Suprapubic skin (tissue), 4 donors: ENCODE data around the gene NRXN3. TPM values are rescaled to one million over a fixed set of nuclear protein-coding genes. Genes with fewer than 3 reads are reported as not detected.
"Not testable (repeated sequence)": the region's sequence is repeated elsewhere in the genome, so short reads cannot be mapped to it uniquely, and the experiment has no call there.

Source experiments
- DNase-seq, 2 donors: peaks; one replicate each; pipeline ENCODE4 v3.0.0-alpha.2; 2019; ENCODE audit warnings: low spot score in 2 of 2
- H3K27ac ChIP-seq: fragments of 200-600 bp; sonication (generic); one replicate; pipeline ENCODE4 v1.5.1; 2019
- H3K27me3 ChIP-seq: fragments of 200-600 bp; sonication (generic); one replicate; pipeline ENCODE4 v1.5.1; 2019
- H3K36me3 ChIP-seq: fragments of 200-600 bp; sonication (generic); one replicate; pipeline ENCODE4 v1.5.1; 2019
- H3K4me1 ChIP-seq: fragments of 200-600 bp; sonication (generic); one replicate; pipeline ENCODE4 v1.5.1; 2019
- H3K4me3 ChIP-seq: fragments of 200-600 bp; sonication (generic); one replicate; pipeline ENCODE4 v1.5.1; 2019; ENCODE audit warnings: mild to moderate bottlenecking
- H3K9me3 ChIP-seq: fragments of 200-600 bp; sonication (generic); one replicate; pipeline ENCODE4 v1.5.1; 2019
- EP300 ChIP-seq: sonication (generic); formaldehyde crosslinking; IDR thresholded peaks from one replicate; pipeline ENCODE4 v1.6.1; 2017; ENCODE audit warnings: antibody characterized with exemption
- POLR2A ChIP-seq, 2 donors: fragments of 450-650 bp; IDR thresholded peaks; one replicate each; pipeline ENCODE4 v1.6.1; 2017; ENCODE audit warnings: antibody characterized with exemption in 2 of 2, mild to moderate bottlenecking in 2 of 2, moderate library complexity in 2 of 2
- POLR2AphosphoS5 ChIP-seq, 3 donors: sonication (generic); formaldehyde crosslinking; IDR thresholded peaks; one replicate each; pipeline ENCODE4 v1.6.1; 2017; ENCODE audit warnings: antibody characterized with exemption in 3 of 3
- WGBS: methylation state at CpG from one replicate; pipeline ENCODE4 v1.1.5; 2018; 5-methylcytosine and 5-hydroxymethylcytosine counted together
- total RNA-seq, 4 donors: library from RNA; depleted of rRNA; stranded (reverse); fragments of >200 nt; gene quantifications; one replicate each; pipeline ENCODE4 v1.1.0, GENCODE V29; 2016
- TF ChIP-seq, protein P1 (sequence below), 2 donors: fragments of 200-600 bp in 1 of 2; fragments of 450-650 bp in 1 of 2; sonication (generic) in 1 of 2; IDR thresholded peaks; one replicate each; pipeline ENCODE4 v1.5.1; 2016 to 2019; ENCODE audit warnings: antibody characterized with exemption in 2 of 2, mild to moderate bottlenecking in 1 of 2, moderate library complexity in 1 of 2

Gene NRXN3
- total RNA-seq, 4 donors from 2014 or later: 0.79 to 4.3 (median 3.3) TPM

DNA sequence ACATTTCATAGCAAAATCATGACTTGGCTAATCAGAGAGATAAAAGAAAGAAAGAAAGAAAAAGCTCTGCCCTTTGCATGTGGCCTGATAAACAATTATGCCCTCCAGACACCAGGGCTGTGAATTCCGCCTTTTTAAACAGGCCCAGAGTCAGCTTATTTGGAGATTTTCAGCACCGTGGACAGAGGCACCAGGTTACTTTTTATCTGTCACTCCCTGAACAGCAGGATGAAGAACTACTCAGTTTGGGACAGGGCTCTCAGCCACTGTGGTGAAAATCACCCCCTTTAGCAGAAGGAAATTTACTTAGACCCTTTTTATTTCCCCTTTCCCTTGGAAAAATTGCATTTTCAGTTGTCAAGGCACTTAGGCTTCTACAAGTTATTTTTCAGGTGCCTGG, 359.9 kb downstream of the NRXN3 start:
- H3K36me3 ChIP-seq: no peaks in the 10 kb centered on the region
- WGBS: 11% methylated on average over 2 of the region's 2 CpGs
- no peak overlapping the region for H3K27ac ChIP-seq
- no peaks in the 10 kb centered on the region for H3K27me3 ChIP-seq
- H3K4me1 ChIP-seq: no peaks in the 10 kb centered on the region
- no peak overlapping the region for H3K4me3 ChIP-seq
- TF ChIP-seq, protein P1, sequence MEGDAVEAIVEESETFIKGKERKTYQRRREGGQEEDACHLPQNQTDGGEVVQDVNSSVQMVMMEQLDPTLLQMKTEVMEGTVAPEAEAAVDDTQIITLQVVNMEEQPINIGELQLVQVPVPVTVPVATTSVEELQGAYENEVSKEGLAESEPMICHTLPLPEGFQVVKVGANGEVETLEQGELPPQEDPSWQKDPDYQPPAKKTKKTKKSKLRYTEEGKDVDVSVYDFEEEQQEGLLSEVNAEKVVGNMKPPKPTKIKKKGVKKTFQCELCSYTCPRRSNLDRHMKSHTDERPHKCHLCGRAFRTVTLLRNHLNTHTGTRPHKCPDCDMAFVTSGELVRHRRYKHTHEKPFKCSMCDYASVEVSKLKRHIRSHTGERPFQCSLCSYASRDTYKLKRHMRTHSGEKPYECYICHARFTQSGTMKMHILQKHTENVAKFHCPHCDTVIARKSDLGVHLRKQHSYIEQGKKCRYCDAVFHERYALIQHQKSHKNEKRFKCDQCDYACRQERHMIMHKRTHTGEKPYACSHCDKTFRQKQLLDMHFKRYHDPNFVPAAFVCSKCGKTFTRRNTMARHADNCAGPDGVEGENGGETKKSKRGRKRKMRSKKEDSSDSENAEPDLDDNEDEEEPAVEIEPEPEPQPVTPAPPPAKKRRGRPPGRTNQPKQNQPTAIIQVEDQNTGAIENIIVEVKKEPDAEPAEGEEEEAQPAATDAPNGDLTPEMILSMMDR (IDR thresholded peaks at IDR 0.05): no peak
- TF ChIP-seq EP300 (no peak), POLR2A (IDR thresholded peaks at IDR 0.05) (no peak), POLR2AphosphoS5 (IDR thresholded peaks at IDR 0.05) (no peak)
- no peak for DNase-seq
- H3K9me3 ChIP-seq: no peaks in the 10 kb centered on the region

DNA sequence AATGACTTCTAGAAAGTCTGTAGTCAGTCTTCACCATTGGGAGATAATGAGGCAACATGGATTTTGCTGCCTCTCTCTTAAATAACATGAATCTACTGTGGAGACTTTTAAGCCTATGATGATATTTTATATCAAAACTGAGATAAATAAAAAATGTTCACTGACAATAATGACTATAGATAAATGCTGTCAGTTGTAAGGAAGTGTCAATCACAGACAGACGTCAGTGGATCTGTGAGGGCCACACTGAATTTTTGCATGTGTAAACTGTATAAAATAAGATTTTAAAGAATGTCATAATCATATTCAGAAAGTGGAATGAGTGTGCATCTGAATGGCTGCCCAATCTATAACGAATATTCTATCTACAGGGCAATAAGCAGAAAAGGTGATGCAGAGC, 364.0 kb downstream of the NRXN3 start:
- Histone ChIP-seq H3K27me3 (no peaks in the 10 kb centered on the region), H3K4me1 (no peaks in the 10 kb centered on the region), H3K27ac (no peak overlapping the region), H3K9me3 (peaks cover 3% of the 10 kb centered on the region), H3K4me3 (no peak overlapping the region), H3K36me3 (no peaks in the 10 kb centered on the region)
- 72% methylated on average over 2 of the region's 2 CpGs for WGBS
- DNase-seq: no peak
- TF ChIP-seq POLR2A (IDR thresholded peaks at IDR 0.05) (no peak), EP300 (no peak), POLR2AphosphoS5 (IDR thresholded peaks at IDR 0.05) (no peak)
- TF ChIP-seq, protein P1 (IDR thresholded peaks at IDR 0.05): no peak

DNA sequence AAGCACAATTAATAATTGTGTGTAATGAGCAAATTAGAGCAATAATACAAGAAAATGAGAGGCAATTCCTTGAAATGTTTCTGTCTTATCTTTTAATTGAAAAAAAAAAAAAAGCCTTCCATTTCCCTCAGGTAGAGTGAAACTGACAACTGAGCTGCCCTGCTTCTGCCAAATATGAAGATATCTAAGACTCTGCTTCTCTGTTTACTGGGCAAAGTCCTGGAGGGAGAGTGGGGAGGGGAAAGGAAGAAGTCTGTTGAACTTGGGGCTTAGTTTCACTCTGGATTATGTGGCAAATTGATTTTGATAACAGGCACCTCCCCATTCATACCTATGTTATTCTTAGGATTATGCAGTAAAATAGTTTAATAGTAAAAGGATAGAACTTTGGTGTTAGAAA, 364.9 kb downstream of the NRXN3 start:
- TF ChIP-seq POLR2AphosphoS5 (IDR thresholded peaks at IDR 0.05): no peak
- TF ChIP-seq POLR2A (IDR thresholded peaks at IDR 0.05): no peak
- Histone ChIP-seq H3K27ac (no peak overlapping the region), H3K27me3 (no peaks in the 10 kb centered on the region), H3K4me3 (no peak overlapping the region), H3K9me3 (peaks cover 3% of the 10 kb centered on the region), H3K36me3 (no peaks in the 10 kb centered on the region), H3K4me1 (no peaks in the 10 kb centered on the region)
- no peak for DNase-seq

DNA sequence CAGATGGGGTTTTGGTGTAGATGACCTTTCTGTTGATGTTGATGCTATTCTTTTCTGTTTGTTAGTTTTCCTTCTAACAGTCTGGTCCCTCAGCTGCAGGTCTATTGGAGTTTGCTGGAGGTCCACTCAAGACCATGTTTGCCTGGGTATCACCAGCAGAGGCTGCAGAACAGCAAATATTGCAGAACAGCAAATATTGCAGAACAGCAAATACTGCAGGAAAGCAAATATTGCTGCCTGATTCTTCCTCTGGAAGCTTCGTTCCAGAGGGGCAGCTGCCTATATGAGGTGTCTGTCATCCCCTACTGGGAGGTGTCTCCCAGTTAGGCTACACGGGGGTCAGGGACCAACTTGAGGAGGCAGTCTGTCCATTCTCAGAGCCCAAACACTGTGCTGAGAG, 371.6 kb downstream of the NRXN3 start:
- DNase-seq, H3K27ac ChIP-seq, H3K4me1 ChIP-seq, H3K36me3 ChIP-seq, H3K9me3 ChIP-seq, H3K27me3 ChIP-seq, H3K4me3 ChIP-seq: not testable (repeated sequence)
- WGBS: 76% methylated on average over 2 of the region's 2 CpGs

DNA sequence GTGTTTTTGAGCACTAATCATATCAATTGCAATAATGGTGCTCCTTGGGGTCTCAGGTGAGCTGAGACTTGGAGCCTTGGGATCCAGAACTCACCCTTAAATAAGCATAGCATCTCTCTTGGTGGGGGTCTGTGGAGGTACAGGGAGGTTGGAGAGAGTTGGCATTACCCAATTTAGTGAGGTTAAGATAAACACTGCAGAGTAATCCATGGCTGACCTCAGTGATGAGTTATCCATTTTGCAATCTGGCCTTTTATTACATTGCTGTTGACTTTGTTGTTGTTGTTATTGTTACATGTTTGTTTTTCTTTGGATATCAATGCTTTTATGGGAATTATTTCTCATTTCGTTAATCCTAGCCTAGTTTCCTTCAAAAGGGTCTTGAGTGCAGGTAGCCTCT, 373.3 kb downstream of the NRXN3 start:
- Histone ChIP-seq H3K9me3 (no peaks in the 10 kb centered on the region), H3K4me3 (no peak overlapping the region), H3K4me1 (no peaks in the 10 kb centered on the region), H3K27ac (no peak overlapping the region), H3K36me3 (no peaks in the 10 kb centered on the region), H3K27me3 (no peaks in the 10 kb centered on the region)
- no peak for DNase-seq
- WGBS: 60% methylated on average over 1 of the region's 1 CpG
- no peak for TF ChIP-seq POLR2AphosphoS5 (IDR thresholded peaks at IDR 0.05)
- TF ChIP-seq, protein P1 (IDR thresholded peaks at IDR 0.05): no peak
- no peak for TF ChIP-seq EP300
- no peak for TF ChIP-seq POLR2A (IDR thresholded peaks at IDR 0.05)

DNA sequence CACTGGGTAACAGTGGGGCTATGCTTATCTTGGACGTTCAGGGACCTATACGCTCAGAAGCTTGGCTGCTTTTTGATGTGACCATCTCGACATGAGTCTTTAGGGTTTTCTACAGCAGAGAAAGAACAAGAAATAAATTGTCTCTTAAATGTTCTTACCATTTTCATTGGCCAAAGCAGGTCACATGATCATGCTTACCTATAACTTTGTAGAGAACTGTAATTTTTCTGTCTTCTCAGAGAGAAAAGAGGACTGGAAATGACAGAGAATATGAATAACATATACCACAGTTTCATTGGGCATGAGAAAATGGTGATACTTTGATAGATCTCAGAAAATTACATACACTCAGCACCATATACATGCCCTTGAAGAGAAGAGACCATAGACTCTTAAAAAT, 390.9 kb downstream of the NRXN3 start:
- DNase-seq: no peak
- TF ChIP-seq POLR2A (IDR thresholded peaks at IDR 0.05) (no peak), POLR2AphosphoS5 (IDR thresholded peaks at IDR 0.05) (no peak), EP300 (no peak)
- TF ChIP-seq, protein P1 (IDR thresholded peaks at IDR 0.05): no peak
- 62% methylated on average over 3 of the region's 3 CpGs for WGBS
- Histone ChIP-seq H3K36me3 (no peaks in the 10 kb centered on the region), H3K4me1 (peaks cover under 1% of the 10 kb centered on the region), H3K27ac (no peak overlapping the region), H3K27me3 (no peaks in the 10 kb centered on the region), H3K4me3 (no peak overlapping the region), H3K9me3 (no peaks in the 10 kb centered on the region)
